HG03558 (cell line): ENCODE measurements around the gene GOLT1B.

ENCODE experiments used
- ATAC-seq: cut with Tn5 transposase; IDR thresholded peaks from one replicate; pipeline ENCODE4 v1.9.1; 2021; ENCODE audit warnings: moderate number of reproducible peaks; ENCODE audit not compliant: unreplicated experiment; ENCODE audit errors: extremely low read depth

GOLT1B gene

GRCh38 chr12:21518451-21518850 lies 16.9 kb downstream of the GOLT1B start:
- no peak for ATAC-seq

GRCh38 chr12:21521541-21521940 lies 20.0 kb downstream of the GOLT1B start:
- ATAC-seq = no peak

- ATAC-seq = no peak
Measured at GRCh38 chr12:21523148-21523547, 21.6 kb downstream of the GOLT1B start.

- no peak for ATAC-seq
Measured at GRCh38 chr12:21526053-21526452, 24.5 kb downstream of the GOLT1B start, which contains the start of gene SPX. Gene SPX (plus strand): TSS chr12:21526296. CDS start chr12:21526473, 177 bp downstream.

- no peak for ATAC-seq
Measured at GRCh38 chr12:21526721-21527345, 25.2 kb downstream of the GOLT1B start.

- peak; percentile 93 for ATAC-seq
Measured at GRCh38 chr12:21527451-21528180, 26.0 kb downstream of the GOLT1B start.

GRCh38 chr12:21528953-21529352 lies 27.4 kb downstream of the GOLT1B start:
- ATAC-seq = no peak

GRCh38 chr12:21529456-21529855 lies 27.9 kb downstream of the GOLT1B start:
- no peak for ATAC-seq

GRCh38 chr12:21538061-21538653 lies 36.6 kb downstream of the GOLT1B start:
- ATAC-seq = no peak

- no peak for ATAC-seq
Measured at GRCh38 chr12:21539797-21540196, 38.2 kb downstream of the GOLT1B start.

GRCh38 chr12:21541773-21542172 lies 40.2 kb downstream of the GOLT1B start:
- no peak for ATAC-seq

- ATAC-seq = no peak
Measured at GRCh38 chr12:21542403-21542802, 40.8 kb downstream of the GOLT1B start.

GRCh38 chr12:21543151-21543550 lies 41.6 kb downstream of the GOLT1B start:
- ATAC-seq = no peak

GRCh38 chr12:21545557-21545956 lies 44.0 kb downstream of the GOLT1B start:
- ATAC-seq = no peak

GRCh38 chr12:21546716-21547115 lies 45.1 kb downstream of the GOLT1B start:
- no peak for ATAC-seq

- ATAC-seq = no peak
Measured at GRCh38 chr12:21547437-21547836, 45.8 kb downstream of the GOLT1B start.

- no peak for ATAC-seq
Measured at GRCh38 chr12:21551841-21552465, 50.4 kb downstream of the GOLT1B start.

GRCh38 chr12:21552635-21553328 lies 51.2 kb downstream of the GOLT1B start:
- ATAC-seq = no peak

- no peak for ATAC-seq
Measured at GRCh38 chr12:21553329-21553675, 51.7 kb downstream of the GOLT1B start.

- no peak for ATAC-seq
Measured at GRCh38 chr12:21558100-21558679, 56.6 kb downstream of the GOLT1B start.
